GM19397 (cell line): ENCODE data around the gene TERT.

Experiments
- ATAC-seq: cut with Tn5 transposase; IDR thresholded peaks from one replicate; pipeline ENCODE4 v1.9.1; 2021; ENCODE audit warnings: mild to moderate bottlenecking, moderate library complexity; ENCODE audit not compliant: unreplicated experiment

Gene TERT

DNA sequence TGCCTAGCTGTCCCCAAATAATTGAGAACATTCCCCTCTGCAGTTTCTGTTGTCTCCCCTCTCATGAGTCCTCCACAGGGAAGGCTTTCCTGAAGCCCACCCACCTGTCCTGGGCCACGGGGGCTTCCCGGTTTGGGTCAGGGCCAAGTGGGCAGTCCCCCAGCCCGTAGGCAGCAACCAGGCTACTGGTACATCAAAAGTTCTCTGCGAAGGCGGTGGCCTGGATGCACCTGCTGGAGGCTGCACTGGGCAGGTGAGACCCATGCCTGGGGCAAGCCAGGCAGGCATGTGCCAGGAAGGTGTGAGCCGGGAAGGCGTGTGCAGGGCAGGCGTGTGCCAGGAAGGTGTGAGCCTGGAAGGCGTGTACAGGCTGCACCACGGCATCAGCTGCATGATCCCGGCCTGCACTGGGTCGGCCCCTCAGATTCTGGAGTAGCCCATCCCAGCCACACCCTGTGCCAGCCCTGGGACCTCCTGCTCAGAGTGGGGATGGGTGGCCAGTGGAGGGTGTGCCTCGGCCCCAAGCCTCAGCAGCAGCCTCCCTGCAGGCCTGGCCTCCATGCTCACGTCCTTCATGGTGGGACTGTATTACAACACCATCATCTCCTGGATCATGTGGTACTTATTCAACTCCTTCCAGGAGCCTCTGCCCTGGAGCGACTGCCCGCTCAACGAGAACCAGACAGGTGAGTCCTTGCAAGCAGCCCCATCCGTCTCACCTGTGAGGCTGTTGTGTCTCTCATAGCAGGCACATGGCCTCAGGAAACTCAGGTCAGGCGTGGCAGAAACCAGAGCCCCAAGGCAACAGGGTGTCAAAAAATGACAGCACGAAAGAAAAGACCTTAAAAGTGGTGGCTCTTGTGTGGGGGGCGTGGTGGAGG lies 84.7 kb downstream of the TERT start:
- no peak for ATAC-seq

DNA sequence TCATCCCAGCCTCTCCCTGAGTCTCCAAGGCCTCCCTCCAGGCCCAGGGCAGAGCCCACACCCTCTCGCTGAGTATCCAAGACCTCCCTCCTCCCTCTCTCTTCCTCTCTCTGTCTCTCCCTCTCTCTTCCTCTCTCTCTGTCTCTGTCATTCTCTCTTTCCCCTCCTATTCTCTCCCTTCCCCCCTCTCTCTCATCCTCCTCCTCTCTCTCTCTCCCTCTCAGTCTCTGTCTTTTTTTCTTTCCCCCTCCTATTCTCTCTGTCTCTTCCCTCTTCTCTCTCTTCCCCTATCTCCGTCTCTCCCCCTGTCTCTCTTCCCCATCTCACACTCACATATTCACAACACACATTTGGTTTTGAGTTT lies 85.4 kb downstream of the TERT start:
- ATAC-seq: no peak

DNA sequence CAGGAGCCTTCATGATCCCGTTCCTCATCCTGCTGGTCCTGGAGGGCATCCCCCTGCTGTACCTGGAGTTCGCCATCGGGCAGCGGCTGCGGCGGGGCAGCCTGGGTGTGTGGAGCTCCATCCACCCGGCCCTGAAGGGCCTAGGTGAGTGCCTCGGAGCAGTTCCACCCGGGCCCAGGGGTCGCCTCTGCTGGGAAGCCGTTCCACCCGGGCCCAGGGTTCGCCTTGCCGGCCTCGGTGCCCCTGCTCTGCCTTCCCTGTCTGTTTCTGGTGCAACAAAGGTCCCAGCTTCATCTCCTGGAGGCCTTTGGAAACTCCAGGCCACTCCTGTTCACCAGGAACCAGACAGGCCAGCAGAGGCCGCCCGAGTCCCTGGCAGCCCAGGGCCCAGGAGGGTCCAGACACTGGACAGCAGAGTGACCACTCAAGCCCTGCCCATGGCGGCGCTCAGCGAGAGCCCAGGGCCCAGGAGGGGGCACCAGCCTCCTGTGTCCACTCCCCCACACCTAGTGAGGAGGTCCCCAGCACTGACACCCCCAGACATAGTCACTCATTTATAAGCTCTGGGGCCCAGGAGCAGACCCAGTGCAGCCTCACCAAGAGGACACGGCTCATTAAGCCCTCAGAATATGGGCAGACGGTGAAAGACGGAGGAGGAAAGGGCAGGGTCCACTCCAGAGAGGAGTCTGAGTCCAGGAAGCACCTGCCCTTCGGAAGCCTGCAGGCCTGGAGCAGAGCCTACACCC lies 86.0 kb downstream of the TERT start:
- no peak for ATAC-seq

DNA sequence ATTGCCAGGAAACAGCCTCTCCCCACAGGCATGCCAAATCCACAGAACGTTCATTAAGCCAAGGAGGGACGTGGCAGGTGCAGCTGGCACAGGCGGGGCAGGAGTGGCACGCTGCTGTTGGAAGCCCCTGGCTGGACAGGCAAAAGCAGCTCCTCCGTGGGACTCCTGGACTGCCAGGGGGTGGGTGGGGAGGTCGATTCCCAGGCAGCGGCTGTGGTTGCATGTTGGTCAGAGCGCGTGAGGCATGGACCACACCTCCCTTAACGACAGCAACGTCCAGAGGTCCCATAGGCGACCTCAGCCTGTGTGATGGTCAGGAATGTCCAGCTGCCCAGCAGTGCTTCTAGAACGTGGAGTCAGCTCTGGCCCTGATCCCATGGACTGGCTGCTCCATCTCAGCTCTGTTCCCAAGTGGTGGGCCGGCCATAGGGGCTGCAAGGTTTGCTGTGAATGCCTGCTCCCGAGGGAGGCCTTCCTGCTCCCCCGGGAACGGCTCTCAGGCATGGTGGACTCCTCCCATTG lies 86.6 kb downstream of the TERT start:
- ATAC-seq: no peak

DNA sequence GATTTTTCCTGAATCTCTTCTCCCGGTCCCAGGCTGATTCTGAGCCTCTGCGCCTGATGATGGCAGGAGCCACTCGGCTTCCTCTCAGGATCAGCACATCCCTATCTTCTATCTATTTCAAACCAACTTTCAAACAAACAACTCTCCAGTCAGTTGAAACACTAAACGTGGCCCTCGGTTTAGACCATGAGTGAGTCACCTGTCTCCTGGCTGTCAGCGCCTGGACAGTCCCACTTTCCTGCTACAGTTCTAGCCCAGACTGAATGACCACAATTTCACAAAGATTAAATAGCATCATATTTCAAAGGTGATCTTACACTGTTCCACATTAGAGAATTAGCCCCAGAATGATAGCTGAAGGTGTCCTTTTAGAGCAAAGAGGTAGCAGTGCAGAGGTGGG lies 87.3 kb downstream of the TERT start:
- ATAC-seq: no peak

DNA sequence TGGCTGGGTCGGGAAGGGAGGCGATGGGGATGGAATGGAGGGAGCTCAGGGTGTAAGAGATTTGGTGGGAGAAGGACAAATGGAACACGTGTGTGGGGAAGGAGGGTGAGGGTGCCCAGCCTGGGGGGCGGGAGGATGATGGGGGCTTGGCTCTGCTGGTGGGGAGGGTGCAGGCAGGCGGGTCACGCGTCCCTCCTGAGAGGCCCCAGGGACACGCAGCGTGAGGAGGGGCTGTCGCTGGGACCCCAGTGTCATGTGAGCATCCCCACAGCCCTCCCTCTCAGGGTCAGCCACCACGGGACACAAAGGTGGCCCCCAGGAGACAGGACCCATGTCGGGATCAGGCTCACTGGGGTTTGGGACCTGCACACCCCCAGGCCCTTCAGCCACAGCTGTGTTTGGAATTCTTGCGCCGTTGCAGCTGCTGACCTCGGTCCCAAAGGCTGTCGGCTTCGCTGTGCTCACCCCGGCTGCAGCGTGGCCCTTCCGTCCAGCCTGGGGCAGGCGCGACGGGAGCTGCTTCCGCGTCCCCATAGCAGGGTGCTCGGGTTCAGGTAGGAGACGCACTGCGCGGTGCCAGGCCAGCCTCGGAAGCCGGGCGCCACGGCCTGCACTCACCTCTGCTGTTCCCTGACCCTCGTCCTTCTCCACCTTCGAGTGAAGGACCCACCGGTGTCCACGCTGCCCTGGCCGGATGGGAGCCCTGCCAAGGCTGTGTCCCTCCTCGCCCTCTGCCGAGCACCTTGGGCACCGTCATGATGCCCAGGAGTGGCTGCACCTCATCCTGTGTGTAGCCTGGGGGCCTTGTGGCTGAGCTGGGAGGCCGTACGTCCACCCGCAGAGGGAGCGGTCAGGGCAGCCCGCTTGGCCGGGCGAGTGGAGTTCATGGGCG lies 88.1 kb downstream of the TERT start:
- ATAC-seq: no peak

DNA sequence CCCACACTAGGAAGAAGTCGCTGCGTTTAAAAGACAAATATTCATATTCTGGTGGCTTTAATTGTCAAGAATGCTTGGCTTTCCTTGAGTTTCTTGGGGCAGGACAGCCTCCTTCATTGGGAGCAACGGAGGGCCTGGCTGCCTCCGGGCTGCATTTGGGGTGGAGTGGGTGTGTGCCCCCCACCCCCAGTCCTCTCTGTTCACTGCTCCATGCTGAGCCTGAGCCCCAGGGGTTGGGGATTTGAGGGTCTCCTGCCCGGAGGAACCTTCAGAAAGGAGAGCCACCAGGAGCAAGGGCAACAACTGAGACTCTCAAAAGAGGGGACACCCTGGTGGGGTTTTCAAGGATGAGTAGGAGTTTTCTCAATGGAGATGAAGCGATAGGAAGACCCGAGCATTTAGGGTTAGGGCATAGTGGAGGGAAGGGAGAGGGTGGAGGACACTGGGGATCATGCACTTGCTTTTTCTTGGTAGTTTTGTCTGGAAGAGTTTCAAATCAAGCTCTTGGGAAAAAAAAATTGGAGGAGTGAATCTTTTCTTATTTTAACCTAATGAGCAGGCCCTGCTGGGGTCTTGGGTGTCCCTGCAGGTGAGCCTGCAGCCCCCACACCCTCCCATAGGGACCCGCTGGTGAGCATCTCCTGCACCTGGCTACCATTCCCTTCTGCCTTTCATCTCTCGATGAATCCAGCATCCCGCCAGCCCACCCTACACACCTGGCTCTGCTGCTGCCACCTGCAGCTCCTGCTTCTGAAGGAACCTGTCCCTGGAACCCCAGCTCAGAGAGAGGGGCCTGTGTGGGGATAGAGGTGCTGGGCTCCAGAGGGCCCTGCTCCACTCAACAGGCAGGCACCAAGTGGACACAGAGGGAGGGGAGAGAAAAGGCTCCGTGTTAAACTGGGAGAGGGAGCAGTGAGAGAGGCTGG lies 89.3 kb downstream of the TERT start:
- ATAC-seq: no peak

DNA sequence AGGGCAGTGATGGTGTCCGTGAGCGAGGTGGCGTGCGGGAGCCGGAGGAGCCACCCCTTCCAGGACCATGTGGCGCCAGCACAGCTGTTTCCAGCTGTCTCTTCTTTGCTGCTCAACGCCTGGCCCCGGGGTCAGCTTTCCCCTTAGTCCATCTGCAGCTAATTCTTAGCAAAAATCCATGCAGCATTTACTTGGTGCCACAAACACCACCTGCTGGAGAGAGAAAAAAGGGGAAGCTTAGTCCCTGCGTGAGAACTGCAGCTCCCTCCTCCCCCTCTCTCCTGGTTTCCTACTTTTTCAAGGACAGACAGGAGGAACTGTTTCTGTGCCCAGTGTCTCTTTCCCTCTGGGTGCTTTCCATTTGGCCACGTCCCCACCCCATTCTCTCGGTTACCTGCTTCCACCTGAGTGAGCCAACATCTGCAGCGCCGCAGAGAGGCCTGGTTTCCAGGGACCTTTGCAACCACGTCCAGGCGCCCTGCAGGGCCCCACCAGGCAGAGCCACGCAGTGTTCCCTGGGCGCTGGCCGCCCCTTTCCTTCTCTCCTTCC lies 90.1 kb downstream of the TERT start:
- no peak for ATAC-seq

DNA sequence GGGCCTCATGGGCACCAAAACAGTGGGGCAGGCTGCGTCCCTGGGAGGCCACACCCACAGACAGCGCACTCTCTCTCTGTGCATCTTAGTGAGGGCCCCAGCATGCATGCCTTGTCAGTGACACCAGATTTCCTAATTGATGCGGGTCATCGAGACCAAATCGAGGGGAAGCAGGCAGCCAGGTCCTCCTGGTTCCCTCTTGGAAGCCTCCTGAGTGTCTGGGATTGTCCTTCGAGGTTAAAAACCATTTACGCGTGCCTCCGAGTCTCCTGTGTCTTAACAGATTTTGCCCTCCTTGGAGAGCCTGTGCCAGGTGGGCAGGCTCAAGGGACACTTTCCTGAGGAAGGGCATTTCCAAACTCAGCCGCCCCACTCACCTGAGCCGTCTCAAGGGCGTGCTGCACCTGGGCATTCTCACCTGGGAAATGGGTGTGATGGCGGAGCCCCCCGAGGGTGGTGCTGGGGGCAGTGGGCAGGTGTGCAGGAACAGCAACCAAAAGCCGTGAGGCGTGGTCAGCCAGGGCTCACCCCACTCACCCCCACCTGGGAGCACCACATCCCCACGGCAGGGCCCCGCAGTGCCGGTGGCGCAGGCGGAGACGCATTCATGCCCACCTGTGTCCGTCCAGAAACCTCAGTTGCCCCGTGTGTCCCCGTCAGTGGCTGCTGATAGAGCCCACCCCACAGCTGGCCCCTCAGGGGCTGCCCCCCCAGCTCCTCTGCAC lies 90.7 kb downstream of the TERT start:
- no peak for ATAC-seq

DNA sequence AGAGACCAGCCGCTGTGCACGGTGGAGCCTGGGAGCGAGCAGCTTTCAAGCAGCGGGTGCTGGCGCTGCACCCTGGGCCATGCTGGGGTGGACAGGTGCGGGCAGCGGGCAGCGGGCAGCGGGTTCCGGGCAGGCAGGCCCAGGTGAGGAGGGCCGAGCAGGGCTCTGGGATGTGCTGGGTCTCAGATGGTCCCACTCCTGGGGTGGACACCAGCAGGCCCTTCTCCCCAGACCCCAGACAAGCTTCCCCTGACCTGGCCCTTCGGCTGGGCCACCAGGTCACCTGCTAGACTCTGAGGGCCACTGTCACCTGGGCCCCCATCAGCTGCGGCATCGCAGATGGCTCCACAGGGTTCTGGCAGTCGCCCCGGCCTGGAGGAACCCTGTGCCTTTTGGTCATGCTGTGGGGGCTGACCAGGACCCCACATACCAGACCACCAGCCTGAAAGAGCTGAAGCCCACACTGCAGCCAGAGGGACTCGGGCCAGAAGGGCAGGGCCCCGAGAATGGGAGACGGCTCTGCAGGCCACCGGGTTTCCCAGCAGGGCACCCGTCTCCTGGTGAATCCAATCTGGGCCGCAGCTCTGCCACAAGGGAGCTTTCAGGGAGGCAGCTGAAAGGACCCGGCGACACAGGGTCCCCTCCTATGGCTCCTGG lies 91.4 kb downstream of the TERT start:
- ATAC-seq: no peak
